Stimulated activated CD4-positive, alpha-beta T cell treated with anti-CD3 and anti-CD28 coated beads, Interleukin-1b, Interleukin-23, amount 100 ng/mL, for 24 hours (primary cell): ENCODE results near the gene FAM180A.

Experiments used
- DNase-seq, 4 experiments: peaks; one replicate each; pipeline ENCODE4 v3.0.0-alpha.2; 2020; ENCODE audit warnings: low read depth in 4 of 4, low spot score in 1 of 4

The FAM180A gene

GRCh38 chr7:135685306-135686084 lies 63.1 kb downstream of the FAM180A start:
- no peak for DNase-seq

DNA sequence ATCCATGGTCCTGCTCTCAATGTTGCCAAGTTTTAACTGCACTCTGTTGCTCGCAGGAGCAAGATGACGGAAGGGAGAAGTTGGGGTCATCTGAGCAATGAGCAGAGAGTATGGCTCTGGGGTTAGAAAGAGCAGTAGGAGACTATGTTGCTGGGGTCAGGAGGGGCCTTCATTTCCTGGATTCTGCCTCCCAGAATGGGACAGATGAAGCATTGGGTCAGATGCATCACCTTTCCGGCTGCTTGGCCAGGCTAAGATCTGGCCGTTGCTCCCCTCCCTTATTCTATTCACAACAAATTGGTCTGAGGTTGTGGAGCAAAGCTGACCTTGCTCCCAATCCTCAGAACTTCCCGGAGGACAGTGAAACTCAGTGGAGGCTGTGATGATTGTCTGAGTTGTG lies 63.9 kb downstream of the FAM180A start:
- no peak for DNase-seq

DNA sequence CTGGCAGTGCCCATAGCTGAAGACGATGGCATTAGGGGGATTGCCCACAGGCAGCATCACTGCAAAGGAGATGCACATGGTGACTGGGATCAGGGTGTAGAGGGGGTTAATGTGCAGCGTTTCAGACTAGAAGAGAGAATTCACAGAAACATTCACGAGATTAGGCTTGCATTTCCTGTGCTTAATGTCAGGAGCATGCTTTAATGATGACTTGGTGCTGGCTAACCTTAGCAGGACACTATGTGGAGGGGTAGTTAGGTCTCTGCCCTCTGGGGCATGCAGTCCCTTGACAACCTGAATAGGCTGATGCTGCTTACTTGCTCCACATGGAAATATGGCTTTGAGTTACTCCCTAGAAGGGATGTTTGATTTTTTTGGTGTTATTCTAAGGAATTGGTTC lies 64.5 kb downstream of the FAM180A start:
- no peak for DNase-seq

DNA sequence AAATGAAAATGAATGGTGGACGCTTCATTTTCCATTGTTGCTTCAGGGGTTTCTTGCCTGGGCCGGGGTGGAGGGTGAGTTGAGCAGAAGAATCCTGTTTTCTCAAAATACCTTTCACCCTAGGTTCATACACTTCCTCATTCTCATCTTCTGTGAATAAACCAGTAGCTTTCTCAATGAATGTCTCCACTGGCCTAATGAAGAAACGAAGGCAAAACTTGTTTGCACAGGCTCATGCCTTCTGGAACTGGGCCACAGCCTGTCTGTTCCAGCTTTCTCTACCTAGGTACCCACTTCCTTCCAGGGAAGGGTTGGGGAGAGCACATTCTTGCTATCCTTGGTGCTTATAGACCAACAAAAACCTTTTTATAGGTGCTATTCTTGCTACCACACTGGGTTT lies 65.0 kb downstream of the FAM180A start:
- DNase-seq, result no peak

- DNase-seq, result no peak
Measured at GRCh38 chr7:135682191-135682590, 66.4 kb downstream of the FAM180A start.

DNA sequence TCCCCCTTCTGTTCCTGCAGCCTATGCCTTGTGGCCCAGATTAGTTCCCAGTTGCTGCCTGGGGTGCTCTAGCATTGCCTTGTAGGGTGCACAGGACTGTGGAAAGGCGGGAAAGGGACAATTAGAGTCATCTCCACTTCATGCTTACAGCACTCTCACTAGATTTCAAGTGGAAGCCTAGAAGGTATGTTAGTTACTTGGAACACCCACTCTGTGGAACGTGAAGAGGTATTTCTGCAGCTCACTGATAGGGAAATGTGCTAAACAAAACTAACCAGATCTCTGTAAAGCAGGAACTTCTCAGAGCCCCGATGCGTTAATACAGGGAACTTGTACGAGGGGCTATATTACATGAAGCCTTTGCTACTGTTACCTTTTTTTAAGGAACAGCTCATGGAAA lies 66.9 kb downstream of the FAM180A start:
- no peak for DNase-seq
